Thoracic aorta (tissue), 2 donors: ENCODE data around the gene PHETA1. TPM values are rescaled to one million over a fixed set of nuclear protein-coding genes. Genes with fewer than 3 reads are reported as not detected.

Source experiments
- ATAC-seq: fragments of 150-250 bp; one replicate; pipeline ENCODE4 v1.8.0; 2017; ENCODE audit warnings: low read depth; ENCODE audit not compliant: insufficient number of reproducible peaks, low FRiP score
- DNase-seq: peaks from one replicate; pipeline ENCODE4 v3.0.0-alpha.2; 2020; ENCODE audit warnings: low spot score
- H3K27ac ChIP-seq, 2 donors: fragments of 200-600 bp; sonication (generic); 1 replicate in 1 of 2; 2 replicates in 1 of 2; pipeline ENCODE4 v1.5.1; 2016; ENCODE audit warnings: mild to moderate bottlenecking in 2 of 2, moderate library complexity in 2 of 2
- H3K27me3 ChIP-seq: fragments of 200-600 bp; sonication (generic); replicated peaks from 2 replicates; pipeline ENCODE4 v1.6.0; 2016; ENCODE audit warnings: mild to moderate bottlenecking; ENCODE audit not compliant: insufficient read depth
- H3K36me3 ChIP-seq: fragments of 200-600 bp; sonication (generic); one replicate; pipeline ENCODE4 v1.5.1; 2016
- H3K4me1 ChIP-seq, 2 donors: fragments of 200-600 bp; sonication (generic); 1 replicate in 1 of 2; 2 replicates in 1 of 2; pipeline versions ENCODE4 v1.5.1 to v1.6.0; 2016; ENCODE audit warnings: low read depth in 2 of 2, mild to moderate bottlenecking in 1 of 2; ENCODE audit not compliant: control insufficient read depth in 1 of 2
- H3K4me3 ChIP-seq: fragments of 200-600 bp; sonication (generic); 2 replicates; pipeline ENCODE4 v1.5.1; 2016; ENCODE audit warnings: mild to moderate bottlenecking
- H3K9me3 ChIP-seq: fragments of 200-600 bp; sonication (generic); 2 replicates; pipeline ENCODE4 v1.5.1; 2016
- CTCF ChIP-seq: fragments of 200-600 bp; sonication (generic); IDR thresholded peaks from one replicate; pipeline ENCODE4 v1.5.1; 2019; ENCODE audit warnings: antibody characterized with exemption
- total RNA-seq, 2 donors: library from RNA; depleted of rRNA; stranded (reverse); fragments of >200 nt; gene quantifications; one replicate each; pipeline versions ENCODE4 v1.1.0 to v1.2.3, GENCODE V29; 2016

The PHETA1 gene
- total RNA-seq, 2 donors from 2014 or later = 12.6 to 14.7 TPM

GRCh38 chr12:111353603-111354295 lies 15.1 kb downstream of the PHETA1 start:
- peaks cover 3% of the 10 kb centered on the region for H3K9me3 ChIP-seq
- ATAC-seq = no peak
- H3K4me1 ChIP-seq = no peaks in the 10 kb centered on the region
- no peak for DNase-seq
- H3K4me3 ChIP-seq = no peak overlapping the region
- H3K36me3 ChIP-seq = no peaks in the 10 kb centered on the region
- no peak overlapping the region for H3K27ac ChIP-seq
- no peaks in the 10 kb centered on the region for H3K27me3 ChIP-seq
- TF ChIP-seq CTCF = no peak

- no peak for ATAC-seq
- Histone ChIP-seq H3K4me3 (no peak overlapping the region), H3K36me3 (no peaks in the 10 kb centered on the region), H3K4me1 (no peaks in the 10 kb centered on the region), H3K9me3 (peaks cover 7% of the 10 kb centered on the region), H3K27ac (no peak overlapping the region), H3K27me3 (no peaks in the 10 kb centered on the region)
- no peak for DNase-seq
- TF ChIP-seq CTCF = no peak
Observed at GRCh38 chr12:111353026-111353425, 15.9 kb downstream of the PHETA1 start.

GRCh38 chr12:111352296-111352993 lies 16.4 kb downstream of the PHETA1 start:
- Histone ChIP-seq H3K9me3 (peaks cover 9% of the 10 kb centered on the region), H3K27ac (no peak overlapping the region), H3K4me1 (no peaks in the 10 kb centered on the region), H3K36me3 (no peaks in the 10 kb centered on the region), H3K27me3 (no peaks in the 10 kb centered on the region), H3K4me3 (no peak overlapping the region)
- TF ChIP-seq CTCF = no peak
- ATAC-seq (no peak), DNase-seq (no peak)

- H3K27me3 ChIP-seq = no peaks in the 10 kb centered on the region
- H3K27ac ChIP-seq = no peak overlapping the region
- ATAC-seq = no peak
- DNase-seq = no peak
- no peak for TF ChIP-seq CTCF
- peaks cover 9% of the 10 kb centered on the region for H3K9me3 ChIP-seq
- no peaks in the 10 kb centered on the region for H3K36me3 ChIP-seq
- H3K4me3 ChIP-seq = no peak overlapping the region
- no peaks in the 10 kb centered on the region for H3K4me1 ChIP-seq
Observed at GRCh38 chr12:111351026-111351425, 17.9 kb downstream of the PHETA1 start.

GRCh38 chr12:111349748-111350520 lies 19.0 kb downstream of the PHETA1 start:
- no peak for ATAC-seq
- no peak overlapping the region for H3K4me3 ChIP-seq
- no peak for DNase-seq

More at GRCh38 chr12:111349748-111350520, 19.0 kb downstream of the PHETA1 start:
- peaks cover 9% of the 10 kb centered on the region for H3K9me3 ChIP-seq
- no peak for TF ChIP-seq CTCF
- no peak overlapping the region for H3K27ac ChIP-seq
- H3K4me1 ChIP-seq = no peaks in the 10 kb centered on the region
- H3K36me3 ChIP-seq = no peaks in the 10 kb centered on the region
- no peaks in the 10 kb centered on the region for H3K27me3 ChIP-seq
